T-helper 2 cell (primary cell): ENCODE results near the gene FBXW7.

Source experiments
- DNase-seq, 5 experiments: peaks; one replicate each; pipeline versions ENCODE4 v3.0.0 to v3.0.0-alpha.2; 2012 to 2022

Gene FBXW7

DNA sequence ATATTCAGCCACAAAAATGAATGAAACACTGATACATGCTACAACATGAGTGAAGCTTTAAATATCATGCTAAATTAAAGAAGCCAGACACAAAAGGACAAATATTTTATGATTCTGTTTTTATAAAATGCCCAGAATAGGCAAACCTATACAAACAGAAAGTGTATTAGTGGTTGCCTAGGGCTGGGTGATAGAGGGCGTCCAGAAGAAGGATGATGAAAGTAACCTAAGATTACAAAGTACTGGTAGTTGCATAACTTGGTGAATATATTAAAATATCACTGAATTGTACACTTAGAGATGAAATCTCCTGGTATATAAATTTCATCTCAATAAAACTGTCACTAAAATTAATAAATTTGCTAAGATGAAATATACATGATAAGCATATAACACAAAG, 67.5 kb downstream of the FBXW7 start:
- no peak for DNase-seq

DNA sequence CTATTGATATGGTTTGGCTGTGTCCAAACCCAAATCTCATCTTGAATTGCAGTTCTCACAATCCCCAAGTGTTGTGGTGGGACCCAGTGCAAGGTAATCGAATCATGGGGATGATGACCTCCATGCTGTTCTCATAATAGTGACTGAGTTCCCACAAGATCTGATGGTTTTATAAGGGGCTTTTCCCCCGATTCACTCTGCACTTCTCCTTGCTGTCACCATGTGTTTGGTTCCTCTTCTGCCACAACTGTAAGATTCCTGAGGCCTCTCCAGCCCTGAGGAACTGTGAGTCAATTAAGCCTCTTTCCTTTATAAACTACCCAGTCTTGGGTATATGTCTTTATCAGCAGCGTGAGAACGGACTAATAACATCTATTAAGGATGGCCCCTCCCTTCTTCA, 68.8 kb downstream of the FBXW7 start:
- DNase-seq: no peak

DNA sequence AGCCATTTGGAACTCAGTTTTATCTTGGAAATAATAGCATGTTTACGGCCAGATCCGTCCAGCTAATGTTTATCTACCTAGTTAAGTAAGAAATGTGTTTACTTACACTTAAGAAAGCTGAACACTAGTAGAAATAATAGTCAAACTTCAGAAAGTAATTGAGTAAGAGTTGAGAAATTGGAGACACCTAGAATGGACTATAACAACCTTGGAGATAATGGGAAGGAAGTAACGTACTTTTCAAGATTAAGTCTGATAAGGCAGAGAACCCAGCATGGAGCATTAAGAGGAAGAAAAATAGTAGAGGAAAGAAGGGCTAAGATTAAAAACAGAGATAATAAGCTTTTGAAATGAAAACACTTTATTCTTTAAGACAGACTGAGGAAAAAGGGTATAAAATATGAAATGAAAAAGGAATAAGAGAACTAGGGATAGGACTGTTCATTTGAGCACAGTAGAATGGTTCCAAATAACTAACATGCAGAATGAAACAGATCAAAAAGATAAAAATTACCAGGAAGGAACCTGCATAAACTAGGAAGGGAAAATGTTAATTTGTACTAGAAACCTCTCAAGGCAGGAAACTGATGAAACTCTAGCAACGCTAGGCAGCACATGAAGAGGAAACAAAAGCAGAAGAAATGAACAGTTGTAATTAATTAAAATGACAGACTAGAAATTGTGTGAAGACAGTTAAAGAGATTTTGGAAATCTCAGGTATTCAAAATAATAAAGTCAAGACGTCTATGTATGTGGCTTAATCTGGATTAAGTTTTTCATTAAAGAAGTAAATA, 71.7 kb downstream of the FBXW7 start:
- peak in 1 of 5 experiments; percentile 38 for DNase-seq

DNA sequence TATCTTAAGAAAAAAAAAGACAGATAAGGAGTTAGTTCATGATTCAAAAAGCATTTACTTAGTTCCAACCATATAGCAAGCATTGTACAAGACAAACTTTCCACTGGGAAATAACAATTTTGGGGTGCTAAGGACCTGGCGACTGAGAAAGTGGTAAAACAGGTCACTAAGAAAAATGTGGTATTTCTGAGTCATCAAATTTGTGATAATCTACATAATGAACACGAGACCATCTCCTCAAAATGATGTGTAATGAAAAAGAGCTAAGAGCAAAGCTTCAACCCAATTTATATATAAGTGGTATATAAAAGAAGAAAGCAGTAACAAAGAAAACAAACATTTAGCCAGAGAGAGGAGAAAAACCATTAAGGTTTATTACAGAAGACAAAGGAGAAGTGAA, 72.3 kb downstream of the FBXW7 start:
- DNase-seq: peak in 1 of 5 experiments; percentile 9

GRCh38 chr4:152462695-152463094, 73.2 kb downstream of the FBXW7 start:
- DNase-seq: no peak

DNA sequence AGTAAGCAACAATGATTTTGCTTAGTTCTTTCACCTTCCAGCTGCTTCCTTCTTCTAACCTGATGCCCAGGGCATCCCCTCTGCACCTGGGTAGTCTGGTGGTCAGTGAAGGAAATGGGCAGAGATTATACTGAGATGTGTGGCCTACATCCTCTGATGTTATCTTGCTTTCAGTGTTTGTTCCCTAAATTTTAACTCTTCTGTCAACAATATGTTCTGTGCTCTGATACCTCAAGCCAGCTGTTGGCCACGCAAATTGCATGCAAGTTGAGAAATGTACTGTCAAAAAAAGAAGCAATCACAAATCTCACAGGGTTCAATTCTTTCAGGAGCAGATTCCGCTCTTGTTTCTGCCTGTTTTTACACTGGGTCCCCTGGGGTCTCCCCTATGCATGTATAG, 73.8 kb downstream of the FBXW7 start:
- DNase-seq: peak in 1 of 5 experiments; percentile 66

DNA sequence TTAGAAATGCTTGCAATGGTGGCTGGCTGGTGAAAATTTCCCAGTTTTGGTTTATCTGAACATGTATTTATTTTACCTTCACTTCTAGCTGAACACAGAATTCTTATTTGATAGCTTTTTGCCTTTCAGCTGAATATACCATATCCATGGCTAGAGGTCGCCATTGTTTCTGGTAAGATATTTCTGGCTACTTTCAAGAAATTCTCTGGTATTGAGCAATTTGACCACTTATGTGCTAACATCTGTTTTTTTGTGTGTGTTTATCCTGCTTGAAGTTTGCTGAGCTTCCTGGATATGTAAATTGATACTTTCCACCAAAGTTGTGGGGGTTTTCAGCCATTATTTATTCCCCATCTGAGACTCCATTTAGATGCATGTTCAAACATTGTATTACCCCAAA, 75.4 kb downstream of the FBXW7 start:
- peak in 1 of 5 experiments; percentile 45 for DNase-seq

GRCh38 chr4:152459326-152459725, 76.6 kb downstream of the FBXW7 start:
- DNase-seq: peak in 1 of 5 experiments; percentile 62

DNA sequence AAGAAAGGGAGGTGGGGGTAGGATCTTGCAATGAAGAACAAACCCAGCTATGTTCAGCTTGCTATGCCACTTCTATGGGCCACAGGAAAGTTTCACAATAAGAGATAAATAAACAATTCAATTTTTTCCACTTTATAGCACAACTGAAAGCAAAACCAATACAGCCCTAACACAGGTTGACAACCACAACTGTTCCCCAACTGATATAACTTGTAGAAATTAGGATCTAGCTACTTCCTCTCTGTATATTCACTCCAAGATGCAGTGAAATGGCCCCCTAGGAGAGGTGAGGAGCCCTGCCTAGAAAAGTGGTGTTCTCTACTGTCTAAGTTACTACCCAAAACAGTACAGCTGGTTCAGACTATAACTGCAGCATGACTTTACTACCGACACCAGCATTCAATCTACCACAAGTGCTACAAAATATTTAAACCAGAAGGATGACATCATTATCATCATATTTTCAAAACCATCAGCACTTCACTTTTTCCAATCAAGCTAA, 77.0 kb downstream of the FBXW7 start:
- DNase-seq: peak in 2 of 5 experiments; percentile 1 to 72

- DNase-seq: no peak
These were observed 79.3 kb downstream of the FBXW7 start for GRCh38 chr4:152456609-152457008.

GRCh38 chr4:152455311-152455710, 80.6 kb downstream of the FBXW7 start:
- DNase-seq: no peak

DNA sequence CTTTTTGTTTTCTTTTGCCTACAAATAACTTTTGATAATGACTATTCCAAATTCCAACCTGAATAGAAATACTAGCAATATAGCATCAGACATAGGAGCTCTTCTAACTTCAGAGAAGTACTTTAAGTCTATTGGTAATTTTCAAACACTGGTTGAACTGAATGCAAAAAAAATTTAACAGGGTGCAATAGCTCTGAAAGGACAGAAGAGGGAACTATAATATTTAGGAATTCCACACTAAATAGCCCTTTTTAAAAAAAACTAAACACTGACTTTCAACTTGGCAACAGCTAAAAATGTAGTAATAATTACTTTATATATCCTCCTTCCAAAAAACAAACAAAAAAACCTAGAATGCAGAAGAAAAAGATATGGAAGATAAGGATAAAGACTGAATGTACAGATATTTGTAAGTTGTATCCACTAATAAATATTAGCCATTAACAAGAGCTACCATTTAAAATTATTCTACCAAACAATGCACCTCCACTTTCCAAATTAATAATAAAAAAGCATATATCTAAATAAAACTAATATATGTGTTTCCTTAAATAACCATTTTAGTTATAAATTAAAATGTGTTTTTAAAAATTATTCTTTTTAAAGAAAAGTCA, 81.4 kb downstream of the FBXW7 start:
- peak in 1 of 5 experiments; percentile 28 for DNase-seq

DNA sequence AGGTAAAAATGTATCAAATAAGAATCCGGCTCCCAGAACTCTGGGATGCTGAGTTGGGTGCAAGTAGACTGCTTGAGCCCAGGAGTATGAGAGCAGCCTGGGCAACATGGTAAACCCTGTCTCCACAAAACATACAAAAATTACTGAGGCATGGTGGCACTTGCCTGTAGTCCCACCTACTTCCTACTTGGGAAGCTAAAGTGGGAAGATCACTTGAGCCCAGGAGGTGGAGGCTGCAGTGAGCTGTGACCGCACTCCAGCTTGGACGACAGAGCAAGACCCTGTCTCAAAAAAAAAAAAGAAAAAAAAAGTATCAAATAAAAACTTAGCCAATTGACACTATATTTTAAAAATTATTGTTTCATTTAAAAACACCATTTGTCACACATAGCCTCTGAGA, 84.4 kb downstream of the FBXW7 start:
- DNase-seq: no peak

GRCh38 chr4:152448854-152449253, 87.0 kb downstream of the FBXW7 start:
- no peak for DNase-seq

- no peak for DNase-seq
These were observed 87.7 kb downstream of the FBXW7 start for GRCh38 chr4:152448038-152448707.

DNA sequence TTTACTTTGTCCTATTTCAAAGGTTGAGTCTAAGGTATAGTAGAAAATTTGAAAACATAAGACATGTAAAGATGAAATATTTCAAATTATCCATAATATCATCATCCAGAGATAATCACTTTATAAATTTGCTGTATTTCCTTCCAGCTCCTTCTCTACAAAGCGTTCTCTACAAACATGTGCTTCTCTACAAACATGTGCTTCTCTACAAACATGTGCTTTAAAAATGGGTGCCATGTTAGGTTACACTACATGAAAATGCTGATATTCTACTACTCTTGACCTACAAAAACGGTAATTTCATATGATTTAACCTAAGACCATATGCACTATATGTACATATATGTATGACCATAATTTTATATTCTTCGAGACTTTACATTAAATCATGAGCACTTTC, 92.0 kb downstream of the FBXW7 start:
- DNase-seq: no peak

DNA sequence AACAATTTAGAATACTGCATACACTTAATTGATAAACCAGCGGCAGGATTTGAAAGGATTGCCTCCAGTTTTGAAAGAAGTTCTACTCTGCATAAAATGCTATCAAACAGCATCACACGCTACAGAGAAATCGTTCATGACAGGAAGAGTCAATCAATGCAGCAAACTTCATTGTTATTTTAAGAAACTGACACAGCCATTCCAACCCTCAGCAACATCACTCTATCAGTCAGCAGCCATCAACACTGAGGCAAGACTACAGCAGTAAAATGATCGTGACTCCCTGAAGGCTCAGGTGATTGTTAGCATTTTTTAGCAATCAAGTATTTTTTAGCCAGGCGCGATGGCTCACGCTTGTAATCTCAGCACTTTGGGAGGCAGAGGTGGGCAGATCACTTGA, 98.3 kb downstream of the FBXW7 start:
- DNase-seq: no peak

GRCh38 chr4:152436384-152436783, 99.5 kb downstream of the FBXW7 start:
- DNase-seq: no peak

DNA sequence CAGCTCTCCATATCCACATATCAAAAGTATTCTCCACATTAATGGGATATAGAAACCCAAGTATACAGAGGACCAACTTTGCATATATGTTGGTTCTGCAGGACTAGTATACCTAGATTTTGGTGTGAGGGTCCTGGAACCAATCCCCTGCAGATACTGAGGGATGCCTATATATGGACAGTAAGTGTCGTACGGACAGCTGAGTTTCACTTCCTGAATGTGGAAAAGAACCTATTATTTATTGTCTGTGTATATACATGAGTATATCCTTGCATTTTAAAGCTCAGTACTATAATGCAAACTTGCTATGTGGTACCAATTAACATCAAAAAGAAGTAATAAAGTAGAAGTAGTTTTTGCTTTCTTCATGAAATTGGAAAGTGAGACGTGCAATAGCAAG, 101.9 kb downstream of the FBXW7 start:
- no peak for DNase-seq

- no peak for DNase-seq
These were observed 104.1 kb downstream of the FBXW7 start for GRCh38 chr4:152431784-152432183.

GRCh38 chr4:152431291-152431690, 104.6 kb downstream of the FBXW7 start:
- DNase-seq: no peak

DNA sequence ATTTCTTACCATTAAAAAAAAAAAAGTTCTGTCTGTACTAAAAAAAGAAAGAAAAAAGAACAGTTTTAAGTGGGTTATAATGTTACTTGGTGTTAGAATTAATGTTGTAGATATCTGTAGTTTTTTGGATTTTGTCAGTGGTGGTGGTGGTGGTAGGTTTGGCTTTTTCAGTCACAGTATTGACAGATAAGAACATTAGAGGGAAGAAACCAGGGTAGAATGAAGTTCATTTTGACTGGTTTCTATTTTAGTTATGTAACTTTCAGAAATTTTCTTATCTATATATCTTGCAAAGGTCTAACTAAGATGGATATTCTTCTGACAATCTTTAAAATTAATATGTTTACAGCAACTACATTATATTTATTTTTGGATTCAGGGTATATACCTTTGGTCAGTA, 105.4 kb downstream of the FBXW7 start:
- DNase-seq: peak in 1 of 5 experiments; percentile 27

GRCh38 chr4:152427981-152428380, 107.9 kb downstream of the FBXW7 start:
- DNase-seq: no peak

GRCh38 chr4:152424977-152425376, 110.9 kb downstream of the FBXW7 start:
- DNase-seq: no peak
